ENCODE results near the gene MYBPC1. TPM values are rescaled to one million over a fixed set of nuclear protein-coding genes. Genes with fewer than 3 reads are reported as not detected.
"Not testable (repeated sequence)": the region's sequence is repeated elsewhere in the genome, so short reads cannot be mapped to it uniquely, and the experiment has no call there.

Gene MYBPC1
- total and polyA plus RNA-seq, 2 of the 13 experiments (the other 11 are each of a cell fraction or from before 2014, with no cell fraction given) = 0.31 to 0.53 TPM

DNA sequence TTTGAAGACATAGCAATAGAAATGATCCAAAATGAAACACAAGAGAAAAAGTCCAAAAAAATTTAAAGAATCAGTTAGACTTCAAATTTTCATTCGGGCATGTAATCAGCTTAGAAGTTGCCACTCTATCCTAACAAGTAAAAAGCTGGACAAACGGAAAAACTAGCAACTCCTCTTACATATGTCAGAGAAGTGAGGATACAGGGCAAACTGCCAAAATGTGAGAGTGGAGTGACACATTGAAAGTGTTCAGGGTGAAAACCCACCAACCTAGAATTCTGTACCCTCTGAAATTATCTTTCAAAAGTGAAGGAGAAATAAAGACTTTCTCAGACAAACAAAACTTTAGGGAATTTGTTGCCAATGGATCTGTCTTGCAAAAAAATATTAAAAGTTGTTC, 60.6 kb downstream of the MYBPC1 start:
- Histone ChIP-seq H3K4me1 (ENCODE audit: insufficient read depth, low read length) (peaks cover 53% of the 10 kb centered on the region), H3K9me3 (ENCODE audit: low read length) (no peaks in the 10 kb centered on the region), H3K9ac (ENCODE audit: insufficient read depth, low read depth, low read length) (no peak overlapping the region), H4K20me1 (ENCODE audit: insufficient read depth, low read length) (no peaks in the 10 kb centered on the region), H3K27me3 (ENCODE audit: control insufficient read depth in 1 of 2, insufficient read depth in 2 of 2, low read length in 2 of 2) (no peaks in the 10 kb centered on the region), H2AFZ (ENCODE audit: low read length) (no peak overlapping the region), H3K79me2 (ENCODE audit: insufficient read depth, low read length) (no peaks in the 10 kb centered on the region), H3K27ac (ENCODE audit: extremely low read length, insufficient read depth, low read length) (no peak overlapping the region), H3K4me3 (replicated peaks in 1 of 3; ENCODE audit: insufficient read depth in 1 of 3, low read depth in 2 of 3, low read length in 3 of 3) (no peak overlapping the region), H3K4me2 (ENCODE audit: low read depth, low read length) (no peak overlapping the region), H3K36me3 (replicated peaks in 1 of 2; ENCODE audit: control insufficient read depth in 1 of 2, insufficient read depth in 2 of 2, low read length in 2 of 2) (no peaks in the 10 kb centered on the region)
- in situ Hi-C loops (cut with HindIII; ENCODE audit: extremely low pct_ligation_motif_present, low pct_unique_long_range_greater_than_20kb) (no loop called here), intact Hi-C loops (cut with micrococcal nuclease; ENCODE audit: unreplicated experiment) (no loop called here)
- TF ChIP-seq ZNF451 (CRISPR knock-in tag; IDR thresholded peaks at IDR 0.05) (no peak), RELA (CRISPR knock-in tag; IDR thresholded peaks at IDR 0.05) (no peak), SNAPC2 (CRISPR knock-in tag; IDR thresholded peaks at IDR 0.05) (no peak), ZNF281 (CRISPR knock-in tag; IDR thresholded peaks at IDR 0.05; ENCODE audit: borderline replicate concordance) (no peak), CENPX (CRISPR knock-in tag; IDR thresholded peaks at IDR 0.05) (no peak), ZNF562 (CRISPR knock-in tag; IDR thresholded peaks at IDR 0.05; ENCODE audit: borderline replicate concordance) (no peak), HNF4A (CRISPR knock-in tag; IDR thresholded peaks at IDR 0.05) (no peak), MAFK (conservative IDR thresholded peaks at IDR 0.05 in 1 of 2, IDR thresholded peaks at IDR 0.05 in 1 of 2; ENCODE audit: low read length in 2 of 2) (no peak)
- TF ChIP-seq, protein P1, sequence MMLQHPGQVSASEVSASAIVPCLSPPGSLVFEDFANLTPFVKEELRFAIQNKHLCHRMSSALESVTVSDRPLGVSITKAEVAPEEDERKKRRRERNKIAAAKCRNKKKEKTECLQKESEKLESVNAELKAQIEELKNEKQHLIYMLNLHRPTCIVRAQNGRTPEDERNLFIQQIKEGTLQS (CRISPR knock-in tag; IDR thresholded peaks at IDR 0.05) = no peak
- BruUV-seq (replicated peaks) = no TSS peak
- FAIRE-seq = no peak
- no peak for DNase-seq (ENCODE audit: low spot score)
- no peak for ATAC-seq
- CTCF ChIA-PET (ENCODE audit: low intra/inter-chr PET ratio, low total read pairs) = no interaction called here
- WGBS (ENCODE audit: low lambda C conversion rate) = 72% methylated on average over 2 of the region's 2 CpGs
- POLR2A ChIA-PET = interaction anchor here (0.9 to 1.9 kb wide), 3 partner anchors 40 to 47 kb away, joined by 3 to 7 read pairs (median 4); no protein-coding TSS in a partner anchor

DNA sequence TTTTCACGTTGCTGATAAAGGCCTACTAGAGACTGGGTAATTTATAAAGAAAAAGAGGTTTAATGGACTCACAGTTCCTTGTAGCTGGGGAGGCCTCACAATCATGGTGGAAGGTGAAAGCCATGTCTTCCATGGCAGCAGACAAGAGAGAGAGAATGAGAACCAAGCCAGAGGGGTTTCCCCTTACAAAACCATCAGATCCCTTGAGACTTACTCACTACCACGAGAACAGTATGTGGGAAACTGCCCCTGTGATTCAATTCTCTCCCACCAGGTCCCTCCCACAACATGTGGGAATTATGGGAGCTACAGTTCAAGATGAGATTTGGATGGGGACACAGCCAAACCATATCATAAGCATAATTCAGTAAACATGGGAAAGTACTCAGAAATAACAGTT, 65.9 kb downstream of the MYBPC1 start:
- H3K4me2 ChIP-seq (ENCODE audit: low read depth, low read length); intact Hi-C loops (cut with micrococcal nuclease; ENCODE audit: unreplicated experiment); FAIRE-seq; POLR2A ChIA-PET; H4K20me1 ChIP-seq (ENCODE audit: insufficient read depth, low read length); H3K9me3 ChIP-seq (ENCODE audit: low read length); H3K79me2 ChIP-seq (ENCODE audit: insufficient read depth, low read length); H3K9ac ChIP-seq (ENCODE audit: insufficient read depth, low read depth, low read length); DNase-seq (ENCODE audit: low spot score); in situ Hi-C loops (cut with HindIII; ENCODE audit: extremely low pct_ligation_motif_present, low pct_unique_long_range_greater_than_20kb); H3K27me3 ChIP-seq (ENCODE audit: control insufficient read depth in 1 of 2, insufficient read depth in 2 of 2, low read length in 2 of 2); H3K4me3 ChIP-seq (replicated peaks in 1 of 3; ENCODE audit: insufficient read depth in 1 of 3, low read depth in 2 of 3, low read length in 3 of 3); H3K27ac ChIP-seq (ENCODE audit: extremely low read length, insufficient read depth, low read length); H3K36me3 ChIP-seq (replicated peaks in 1 of 2; ENCODE audit: control insufficient read depth in 1 of 2, insufficient read depth in 2 of 2, low read length in 2 of 2); H2AFZ ChIP-seq (ENCODE audit: low read length); CTCF ChIA-PET (ENCODE audit: low intra/inter-chr PET ratio, low total read pairs); ATAC-seq; BruUV-seq (replicated peaks): not testable (repeated sequence)
- WGBS (ENCODE audit: low lambda C conversion rate) = 95% methylated on average over 2 of the region's 2 CpGs
- H3K4me1 ChIP-seq (ENCODE audit: insufficient read depth, low read length) = peaks cover 17% of the 10 kb centered on the region
